SH-SY5Y (cell line): ENCODE results near the gene CACNB1.

Source experiments
- GATA2 ChIP-seq: IDR thresholded peaks from 2 replicates; pipeline ENCODE4 v1.6.1; 2011; ENCODE audit warnings: mild to moderate bottlenecking, low read depth, low read length
- GATA3 ChIP-seq: IDR thresholded peaks from 2 replicates; pipeline ENCODE4 v1.6.1; 2011; ENCODE audit warnings: low read depth, mild to moderate bottlenecking, low read length, moderate library complexity

CACNB1 gene

DNA sequence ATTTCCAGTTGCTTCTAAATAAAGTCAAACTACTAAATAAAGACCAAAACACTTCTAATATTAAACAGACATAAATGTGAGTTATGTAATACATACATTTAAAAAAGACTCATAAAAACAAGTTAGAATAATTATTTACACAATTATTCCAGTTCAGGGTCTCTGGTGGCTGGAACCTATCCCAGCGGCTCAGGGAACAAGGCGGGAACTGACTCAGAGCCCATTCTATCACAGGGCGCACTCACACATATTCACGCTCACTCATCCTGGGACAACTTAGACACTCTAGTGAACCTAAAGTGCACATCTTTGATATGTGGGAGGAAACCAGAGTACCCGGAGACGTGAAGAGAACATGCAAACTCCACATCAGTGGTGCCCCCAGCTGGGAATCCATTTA lies 71.0 kb downstream of the CACNB1 start:
- TF ChIP-seq GATA3 (no peak), GATA2 (no peak)

DNA sequence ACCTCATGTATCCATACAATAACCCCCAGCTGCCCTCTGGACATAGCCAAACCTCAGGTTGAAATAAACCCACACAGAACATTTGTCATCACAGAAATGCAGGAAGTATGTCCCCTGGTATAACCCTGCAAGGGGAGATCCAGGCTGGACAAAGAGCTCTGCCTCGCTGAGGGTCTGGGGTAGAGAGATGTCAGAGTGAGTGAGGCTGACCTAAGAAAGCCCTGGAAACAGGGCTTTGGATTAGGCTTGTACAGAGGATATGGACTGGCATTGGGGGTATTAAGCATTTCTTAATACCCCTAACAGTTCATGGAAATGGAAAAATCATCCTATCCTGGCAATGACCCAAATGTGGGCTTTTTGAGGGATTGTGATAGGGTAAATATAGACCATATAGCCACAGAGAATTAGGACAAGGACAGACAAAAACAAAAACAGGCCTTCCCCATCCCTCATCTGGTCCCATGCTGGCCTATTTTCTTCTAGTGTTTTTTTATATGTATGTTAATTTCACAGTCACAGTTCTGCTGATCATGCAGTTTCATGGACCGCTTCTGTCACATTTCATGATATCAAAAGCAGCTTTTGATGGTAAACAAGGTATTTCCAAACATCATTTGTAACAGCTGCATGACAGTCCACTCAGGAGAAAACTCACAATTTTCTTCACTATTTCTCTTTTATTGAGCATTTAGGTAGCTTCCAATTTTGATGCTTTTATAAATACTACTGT lies 72.2 kb downstream of the CACNB1 start:
- TF ChIP-seq GATA3: no peak
- no peak for TF ChIP-seq GATA2

DNA sequence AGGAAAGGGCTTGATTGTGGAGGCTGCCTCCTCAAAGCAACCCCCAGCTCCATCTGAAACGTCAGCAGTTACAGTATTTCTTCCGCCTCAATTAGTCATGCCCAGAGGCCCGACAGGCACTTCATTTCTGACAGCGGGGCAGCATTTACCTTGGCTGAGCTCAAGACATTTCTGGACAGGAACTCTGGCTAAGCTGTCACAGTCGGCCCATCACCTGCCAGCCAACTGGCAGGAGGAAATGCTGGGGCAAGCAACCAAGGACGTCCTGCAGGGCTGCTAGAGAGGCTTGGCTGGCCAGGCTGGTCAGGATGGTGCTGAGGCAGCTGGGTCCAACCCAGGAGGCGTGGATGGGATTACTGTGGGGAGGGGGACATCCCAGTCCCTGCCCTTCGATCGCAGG lies 73.8 kb downstream of the CACNB1 start:
- TF ChIP-seq GATA3 (no peak), GATA2 (no peak)
